HG03565 (cell line): ENCODE results near the gene OTULIN.

ENCODE experiments used
- ATAC-seq: cut with Tn5 transposase; IDR thresholded peaks from one replicate; pipeline ENCODE4 v1.9.1; 2021; ENCODE audit warnings: mild to moderate bottlenecking, moderate library complexity; ENCODE audit not compliant: unreplicated experiment

OTULIN gene

GRCh38 chr5:14738050-14738449 lies 73.5 kb downstream of the OTULIN start:
- no peak for ATAC-seq

- no peak for ATAC-seq
Observed at GRCh38 chr5:14739538-14739937, 75.0 kb downstream of the OTULIN start.

GRCh38 chr5:14739981-14740380 lies 75.5 kb downstream of the OTULIN start:
- no peak for ATAC-seq

GRCh38 chr5:14741131-14741530 lies 76.6 kb downstream of the OTULIN start:
- no peak for ATAC-seq

- ATAC-seq: no peak
Observed at GRCh38 chr5:14741801-14742440, 77.4 kb downstream of the OTULIN start.

GRCh38 chr5:14742498-14742897 lies 78.0 kb downstream of the OTULIN start:
- no peak for ATAC-seq

GRCh38 chr5:14743601-14744295 lies 79.2 kb downstream of the OTULIN start:
- ATAC-seq: peak; percentile 28

- ATAC-seq: peak; percentile 45
Observed at GRCh38 chr5:14744296-14745187, 80.0 kb downstream of the OTULIN start.

- no peak for ATAC-seq
Observed at GRCh38 chr5:14745188-14745563, 80.7 kb downstream of the OTULIN start.

GRCh38 chr5:14745753-14746152 lies 81.2 kb downstream of the OTULIN start:
- no peak for ATAC-seq

GRCh38 chr5:14748180-14748900 lies 83.8 kb downstream of the OTULIN start:
- no peak for ATAC-seq
